ENCODE results near the gene C2orf92.

Gene C2orf92

GRCh38 chr2:97691166-97691565, 21.7 kb downstream of the C2orf92 start (continued):
- no peak for TF ChIP-seq PRDM10 (tag by site-specific recombination; IDR thresholded peaks at IDR 0.05)
- TF ChIP-seq ZNF433 (tag by site-specific recombination; IDR thresholded peaks at IDR 0.05; ENCODE audit: low read depth): no peak
- TF ChIP-seq ZNF664 (tag by site-specific recombination; IDR thresholded peaks at IDR 0.05): no peak
- no peak for TF ChIP-seq GLIS1 (tag by site-specific recombination; IDR thresholded peaks at IDR 0.05)
- no peak for TF ChIP-seq ZNF354C (tag by site-specific recombination; IDR thresholded peaks at IDR 0.05; ENCODE audit: borderline replicate concordance, low read depth)
- no peak for TF ChIP-seq CTCF (tag by site-specific recombination; IDR thresholded peaks at IDR 0.05)
- no peak for TF ChIP-seq ZNF394 (tag by site-specific recombination; IDR thresholded peaks at IDR 0.05; ENCODE audit: borderline replicate concordance)

GRCh38 chr2:97693476-97693875, 24.0 kb downstream of the C2orf92 start:
- TF ChIP-seq ZNF639 (tag by site-specific recombination; IDR thresholded peaks at IDR 0.05) (no peak), ZNF514 (tag by site-specific recombination; IDR thresholded peaks at IDR 0.05) (no peak), ZNF211 (tag by site-specific recombination; IDR thresholded peaks at IDR 0.05; ENCODE audit: low read depth) (no peak), ZNF16 (tag by site-specific recombination; IDR thresholded peaks at IDR 0.05; ENCODE audit: low read depth) (no peak), GLIS1 (tag by site-specific recombination; IDR thresholded peaks at IDR 0.05) (no peak), FEZF1 (tag by site-specific recombination; IDR thresholded peaks at IDR 0.05) (no peak), REPIN1 (tag by site-specific recombination; IDR thresholded peaks at IDR 0.05; ENCODE audit: low read depth) (no peak), ZNF398 (tag by site-specific recombination; IDR thresholded peaks at IDR 0.05) (no peak), SCRT2 (tag by site-specific recombination; IDR thresholded peaks at IDR 0.05) (no peak)
- Histone ChIP-seq H3K36me3 (ENCODE audit: control insufficient read depth in 2 of 2, insufficient read depth in 1 of 2, low read length in 2 of 2) (no peaks in the 10 kb centered on the region), H3K4me1 (ENCODE audit: control insufficient read depth, insufficient read depth, low read length) (no peaks in the 10 kb centered on the region), H3K9me3 (ENCODE audit: control insufficient read depth, insufficient read depth, low read depth, low read length) (no peaks in the 10 kb centered on the region), H3K4me3 (ENCODE audit: low read depth, low read length) (no peak overlapping the region), H3K27ac (ENCODE audit: extremely low read depth, low read depth, low read length) (no peak overlapping the region)
- ChIA-PET POLR2A (no interaction called here), CTCF (interaction anchor here (0.6 kb wide), 1 partner anchor 13 kb away, joined by 3 read pairs; no protein-coding TSS in a partner anchor)
